ENCODE data around the gene DNM1.

Gene DNM1

GRCh38 chr9:128211186-128211980 is 8.2 kb downstream of the DNM1 start:
- H3K4me1 ChIP-seq (ENCODE audit: insufficient read depth, low read length), result no peaks in the 10 kb centered on the region
- H2AFZ ChIP-seq (ENCODE audit: low read depth, low read length), result no peak overlapping the region
- no peaks in the 10 kb centered on the region; the same call in 1 of the 2 replicates for H4K20me1 ChIP-seq (ENCODE audit: insufficient read depth, low read length)
- no peaks in the 10 kb centered on the region for H3K79me2 ChIP-seq (ENCODE audit: insufficient read depth, low read length)
- H3K4me3 ChIP-seq (ENCODE audit: low read depth in 1 of 2, low read length in 2 of 2), result no peak overlapping the region
- no peaks in the 10 kb centered on the region for H3K36me3 ChIP-seq (ENCODE audit: insufficient read depth, low read length)
- H3K9me3 ChIP-seq (ENCODE audit: insufficient read depth, low read length, severe bottlenecking), result no peaks in the 10 kb centered on the region
- no peaks in the 10 kb centered on the region for H3K27me3 ChIP-seq (ENCODE audit: insufficient read depth, low read length, poor library complexity)
- no peak overlapping the region for H3K4me2 ChIP-seq (ENCODE audit: insufficient read depth, low read length)
- TF ChIP-seq CTCF (IDR thresholded peaks at IDR 0.05; ENCODE audit: borderline replicate concordance, extremely low read depth, low read length, poor library complexity, severe bottlenecking) (no peak), EZH2 (IDR thresholded peaks at IDR 0.05; ENCODE audit: borderline replicate concordance, low read depth, low read length, severe bottlenecking) (no peak)
- ATAC-seq (ENCODE audit: insufficient read depth, low read depth) (no peak), DNase-seq (no peak)
- H3K27ac ChIP-seq (ENCODE audit: low read length), result no peak overlapping the region
- no peak overlapping the region for H3K9ac ChIP-seq (ENCODE audit: low read depth, low read length)

GRCh38 chr9:128211981-128212281 is 8.8 kb downstream of the DNM1 start:
- H3K4me3 ChIP-seq (ENCODE audit: low read depth in 1 of 2, low read length in 2 of 2), result no peak overlapping the region
- H3K4me2 ChIP-seq (ENCODE audit: insufficient read depth, low read length), result no peak overlapping the region
- no peaks in the 10 kb centered on the region; the same call in 1 of the 2 replicates for H4K20me1 ChIP-seq (ENCODE audit: insufficient read depth, low read length)
- DNase-seq (no peak), ATAC-seq (ENCODE audit: insufficient read depth, low read depth) (no peak)
- no peak overlapping the region for H2AFZ ChIP-seq (ENCODE audit: low read depth, low read length)
- H3K27me3 ChIP-seq (ENCODE audit: insufficient read depth, low read length, poor library complexity), result no peaks in the 10 kb centered on the region
- H3K9ac ChIP-seq (ENCODE audit: low read depth, low read length), result no peak overlapping the region
- H3K79me2 ChIP-seq (ENCODE audit: insufficient read depth, low read length), result no peaks in the 10 kb centered on the region
- TF ChIP-seq CTCF (IDR thresholded peaks at IDR 0.05; ENCODE audit: borderline replicate concordance, extremely low read depth, low read length, poor library complexity, severe bottlenecking) (no peak), EZH2 (IDR thresholded peaks at IDR 0.05; ENCODE audit: borderline replicate concordance, low read depth, low read length, severe bottlenecking) (no peak)
- H3K27ac ChIP-seq (ENCODE audit: low read length), result no peak overlapping the region
- no peaks in the 10 kb centered on the region for H3K4me1 ChIP-seq (ENCODE audit: insufficient read depth, low read length)
- H3K9me3 ChIP-seq (ENCODE audit: insufficient read depth, low read length, severe bottlenecking), result no peaks in the 10 kb centered on the region
- H3K36me3 ChIP-seq (ENCODE audit: insufficient read depth, low read length), result no peaks in the 10 kb centered on the region

- ATAC-seq (ENCODE audit: insufficient read depth, low read depth) (no peak), DNase-seq (no peak)
- Histone ChIP-seq H2AFZ (ENCODE audit: low read depth, low read length) (no peak overlapping the region), H3K4me1 (ENCODE audit: insufficient read depth, low read length) (no peaks in the 10 kb centered on the region), H3K4me2 (ENCODE audit: insufficient read depth, low read length) (no peak overlapping the region), H3K79me2 (ENCODE audit: insufficient read depth, low read length) (no peaks in the 10 kb centered on the region), H3K27ac (ENCODE audit: low read length) (no peak overlapping the region), H4K20me1 (ENCODE audit: insufficient read depth, low read length) (no peaks in the 10 kb centered on the region; the same call in 1 of the 2 replicates), H3K9ac (ENCODE audit: low read depth, low read length) (no peak overlapping the region), H3K9me3 (ENCODE audit: insufficient read depth, low read length, severe bottlenecking) (no peaks in the 10 kb centered on the region), H3K36me3 (ENCODE audit: insufficient read depth, low read length) (0 out of 2 replicates have a peak, but pooled peaks cover 1% of the 10 kb centered on the region), H3K27me3 (ENCODE audit: insufficient read depth, low read length, poor library complexity) (no peaks in the 10 kb centered on the region), H3K4me3 (ENCODE audit: low read depth in 1 of 2, low read length in 2 of 2) (no peak overlapping the region)
- TF ChIP-seq EZH2 (IDR thresholded peaks at IDR 0.05; ENCODE audit: borderline replicate concordance, low read depth, low read length, severe bottlenecking) (no peak), CTCF (IDR thresholded peaks at IDR 0.05; ENCODE audit: borderline replicate concordance, extremely low read depth, low read length, poor library complexity, severe bottlenecking) (no peak)
Observed at GRCh38 chr9:128213746-128214497, 10.7 kb downstream of the DNM1 start.

All from DND-41 (cell line).